NCI-H526 (cell line): ENCODE results near the gene DHRS2.
"Not testable (repeated sequence)": the region's sequence is repeated elsewhere in the genome, so short reads cannot be mapped to it uniquely, and the experiment has no call there.

Experiments used
- DNase-seq, 2 experiments: peaks; one replicate each; lab custom pipeline; 2025; lab: John Stamatoyannopoulos, UW

DHRS2 gene

DNA sequence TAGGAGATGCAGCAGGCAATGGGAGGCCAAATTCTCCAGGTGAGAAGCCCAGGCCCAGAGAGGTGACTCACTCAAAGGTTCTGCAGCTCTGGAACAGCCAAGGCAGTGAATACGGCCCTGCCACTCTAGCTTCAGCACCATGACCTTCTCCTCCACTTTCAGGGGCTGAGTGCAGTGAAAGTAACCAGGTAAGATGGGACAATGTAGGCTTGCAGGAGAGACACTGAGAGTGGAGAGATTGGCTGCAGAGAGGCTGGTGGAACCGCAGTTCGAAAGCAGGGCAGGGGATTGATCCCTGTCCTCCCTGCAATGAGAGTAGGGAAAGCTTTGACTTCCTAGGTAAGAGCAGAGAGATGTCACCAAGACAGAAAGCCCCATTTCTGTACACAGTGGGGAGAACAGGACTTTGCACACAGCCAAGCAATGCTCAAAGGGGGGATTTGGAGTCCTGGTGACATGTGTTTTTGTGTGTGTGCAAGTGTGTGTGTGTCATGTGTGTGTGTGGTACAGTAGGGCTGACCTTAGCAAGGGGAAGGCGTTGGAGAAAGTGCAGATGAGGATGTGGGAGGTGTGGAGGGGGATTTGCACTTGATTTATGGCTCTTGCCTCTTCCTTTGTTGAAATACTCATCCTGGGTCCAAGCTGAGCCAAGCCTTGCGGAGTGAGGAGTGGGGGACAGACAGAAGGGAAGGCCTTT lies 12.7 kb downstream of the DHRS2 start:
- DNase-seq = no peak

- no peak for DNase-seq
These were observed 14.3 kb downstream of the DHRS2 start for GRCh38 chr14:23650506-23650905.

GRCh38 chr14:23653051-23653450 lies 16.9 kb downstream of the DHRS2 start:
- DNase-seq = no peak

- DNase-seq = no peak
These were observed 18.1 kb downstream of the DHRS2 start for GRCh38 chr14:23654231-23654630.

DNA sequence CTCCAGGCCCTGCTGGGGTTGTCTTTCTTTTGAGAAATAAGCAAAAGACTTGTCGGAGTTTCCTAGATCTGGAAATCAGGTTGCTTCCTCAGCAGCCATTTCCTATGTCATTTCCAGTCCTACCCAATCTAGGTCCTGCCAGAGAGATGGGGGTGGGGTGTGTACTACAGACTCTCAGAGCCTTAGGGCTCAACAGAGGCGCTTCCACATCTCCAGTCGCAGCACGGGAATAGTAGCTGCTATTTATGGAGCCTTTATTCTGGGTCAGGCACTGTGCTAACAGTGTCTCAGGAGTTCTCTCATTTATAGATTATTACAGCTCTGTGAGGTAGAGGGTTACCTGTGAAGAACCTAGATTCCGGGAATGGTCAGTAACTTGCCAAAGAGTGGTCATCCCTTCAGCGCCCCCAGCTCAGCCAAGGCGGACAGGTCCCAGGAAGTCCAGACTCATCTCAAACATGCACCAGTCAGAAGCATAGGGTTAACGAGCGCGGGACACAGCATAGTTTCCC lies 21.9 kb downstream of the DHRS2 start:
- no peak for DNase-seq

DNA sequence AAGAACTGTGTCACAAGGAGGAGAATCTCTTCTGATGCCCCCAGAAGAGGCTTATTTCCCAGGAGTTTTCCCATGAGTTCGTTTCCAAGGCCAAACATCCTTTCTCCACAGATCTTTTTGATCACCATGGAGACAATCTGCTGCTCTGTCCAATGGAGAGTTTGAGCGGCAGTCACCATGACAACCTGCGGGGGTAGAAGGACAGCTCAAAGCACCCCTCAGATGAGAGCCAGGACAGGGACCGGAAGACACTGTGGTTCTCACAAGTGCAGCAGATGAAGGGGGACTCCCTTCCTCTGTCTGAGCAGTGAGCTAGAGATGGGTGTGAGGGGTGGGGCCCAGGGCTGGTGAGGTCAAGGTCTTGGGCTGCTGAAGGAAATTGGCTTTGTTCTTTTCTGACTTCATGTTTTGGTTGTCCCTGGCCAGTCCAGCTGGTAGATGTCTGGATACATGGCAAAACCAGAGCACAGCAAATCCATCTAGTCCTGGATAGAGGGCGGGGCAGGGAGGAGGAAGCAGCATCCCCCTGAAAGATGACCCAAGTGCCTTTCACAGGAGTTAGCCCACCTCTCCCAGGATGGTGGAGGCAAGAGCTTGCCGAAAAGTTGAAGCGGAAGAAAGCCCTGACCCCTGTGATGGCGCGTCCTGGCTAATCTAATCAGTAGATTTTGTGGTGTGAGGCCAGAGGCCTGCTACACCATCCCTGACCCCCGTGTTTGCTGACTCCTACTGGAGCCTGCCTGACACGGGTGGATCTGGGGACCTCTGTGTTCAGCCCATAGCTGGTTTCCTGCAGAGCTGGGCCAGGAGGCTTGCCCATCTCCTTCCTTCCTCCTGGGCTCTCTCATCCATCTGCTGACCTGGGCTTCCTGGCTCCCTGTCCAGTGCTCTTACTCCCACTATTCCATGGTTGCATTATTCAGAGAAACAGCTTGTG lies 24.4 kb downstream of the DHRS2 start:
- DNase-seq = no peak

DNA sequence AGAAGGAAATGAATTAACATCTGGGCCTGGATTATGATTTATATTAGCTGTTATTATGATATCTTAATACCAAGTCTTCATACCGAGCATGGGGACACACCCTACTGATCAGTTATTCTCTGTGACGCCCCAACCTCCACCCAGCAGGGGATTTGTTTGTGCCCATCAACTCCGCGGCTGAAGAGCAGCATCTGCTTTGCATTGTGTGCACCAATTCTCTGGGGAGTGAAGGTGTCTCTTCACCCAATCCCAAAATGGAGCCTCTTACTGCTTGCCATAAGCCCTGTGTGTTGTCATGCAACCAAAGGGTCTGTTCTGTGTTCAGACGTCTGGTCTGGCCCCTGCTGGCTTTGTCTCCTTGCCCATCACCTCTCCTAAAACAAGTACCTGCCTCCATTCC lies 25.4 kb downstream of the DHRS2 start:
- DNase-seq = peak; percentile 36 to 72

DNA sequence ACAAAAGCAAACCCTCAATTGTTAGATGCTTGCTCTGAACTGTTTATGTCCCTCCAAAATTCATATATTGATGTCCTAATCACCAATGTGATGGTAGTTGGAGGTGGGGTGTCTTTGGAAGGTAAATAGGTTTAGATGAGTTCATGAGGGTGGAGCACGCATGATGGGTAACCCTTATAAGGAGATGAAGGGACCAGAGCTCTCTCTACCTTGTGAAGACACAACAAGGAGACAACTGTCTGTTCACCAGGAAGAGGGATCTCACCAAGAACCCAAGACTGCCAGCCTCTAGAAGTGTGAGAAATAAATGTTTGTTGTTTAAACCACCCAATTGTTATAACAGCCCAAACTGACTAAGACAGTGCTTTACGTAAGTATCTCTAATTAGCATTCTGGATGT lies 27.0 kb downstream of the DHRS2 start:
- no peak for DNase-seq

DNA sequence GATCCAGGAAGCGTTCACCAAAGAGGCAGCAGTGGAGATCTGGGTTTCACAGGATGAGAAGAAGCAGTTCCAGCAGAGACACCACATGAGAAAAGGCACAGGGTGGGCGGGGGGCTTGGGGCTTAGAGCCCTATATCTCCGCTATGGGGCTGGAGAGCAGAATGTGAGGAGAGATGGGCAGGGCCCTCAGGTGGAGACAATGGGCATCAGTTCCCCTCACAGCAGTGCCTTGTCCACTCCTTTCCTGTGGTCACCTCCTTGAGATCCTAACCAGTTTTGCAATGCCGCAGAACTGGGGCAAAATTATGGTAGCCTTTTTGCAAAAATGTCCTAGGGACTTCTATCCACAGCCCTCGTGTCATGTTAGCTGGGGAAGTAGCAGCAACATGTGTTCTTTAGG lies 27.5 kb downstream of the DHRS2 start:
- no peak for DNase-seq

GRCh38 chr14:23664207-23664885 lies 28.2 kb downstream of the DHRS2 start:
- DNase-seq = peak in 1 of 2 experiments; percentile 16

DNA sequence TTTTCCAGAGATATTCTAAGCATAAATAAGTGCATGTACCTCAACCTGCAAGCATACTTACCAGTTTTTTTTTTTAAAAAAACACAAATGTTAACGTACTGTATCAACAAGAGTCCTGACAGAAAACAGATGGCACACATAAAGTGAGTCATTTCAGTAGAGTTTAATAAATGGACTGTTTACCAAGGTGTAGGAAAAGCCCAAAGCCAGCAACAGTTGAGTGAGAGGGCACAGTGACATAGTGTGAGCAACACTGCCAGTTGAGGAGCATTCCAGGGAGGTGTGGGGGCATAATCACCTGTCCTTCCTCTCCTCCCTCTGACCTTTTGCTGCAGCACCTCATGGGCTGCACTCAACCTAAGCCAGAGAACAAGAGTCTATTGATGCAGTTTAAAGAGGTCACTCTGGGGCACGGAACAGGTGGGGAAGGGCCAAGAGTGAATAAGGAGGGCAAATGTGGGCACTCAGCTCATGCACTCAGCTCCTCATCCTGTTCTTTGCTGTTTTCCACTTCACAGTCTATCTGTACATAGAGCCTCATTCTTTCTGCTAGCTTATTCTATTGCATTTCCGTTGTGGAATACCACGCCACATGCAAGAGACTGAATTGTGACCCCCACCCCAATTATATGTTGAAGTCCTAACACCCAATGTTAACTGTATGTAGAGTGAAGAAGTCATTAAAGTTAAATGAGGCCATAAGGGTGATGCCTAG lies 29.3 kb downstream of the DHRS2 start:
- no peak for DNase-seq

- DNase-seq = no peak
These were observed 31.0 kb downstream of the DHRS2 start for GRCh38 chr14:23667134-23667533.

DNA sequence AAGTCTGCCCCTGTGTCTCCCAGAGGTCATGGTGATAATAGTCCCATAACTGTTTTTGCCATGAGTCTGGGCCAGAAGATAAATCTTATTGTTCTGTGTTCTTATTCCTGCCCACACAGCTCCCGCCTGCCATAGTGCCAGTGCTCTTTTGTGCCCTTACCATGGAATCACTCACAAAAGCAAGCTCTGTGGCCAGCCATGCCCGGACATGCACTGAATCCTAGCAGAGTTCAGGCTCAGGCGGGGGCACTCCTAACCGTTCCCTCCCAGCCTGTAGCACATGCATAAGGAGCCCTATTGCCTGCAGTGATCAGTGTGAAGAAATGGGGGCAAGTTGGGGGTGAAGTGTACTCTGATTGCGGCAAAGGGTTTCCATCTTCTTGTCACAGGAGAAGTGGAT lies 33.3 kb downstream of the DHRS2 start:
- DNase-seq = no peak

DNA sequence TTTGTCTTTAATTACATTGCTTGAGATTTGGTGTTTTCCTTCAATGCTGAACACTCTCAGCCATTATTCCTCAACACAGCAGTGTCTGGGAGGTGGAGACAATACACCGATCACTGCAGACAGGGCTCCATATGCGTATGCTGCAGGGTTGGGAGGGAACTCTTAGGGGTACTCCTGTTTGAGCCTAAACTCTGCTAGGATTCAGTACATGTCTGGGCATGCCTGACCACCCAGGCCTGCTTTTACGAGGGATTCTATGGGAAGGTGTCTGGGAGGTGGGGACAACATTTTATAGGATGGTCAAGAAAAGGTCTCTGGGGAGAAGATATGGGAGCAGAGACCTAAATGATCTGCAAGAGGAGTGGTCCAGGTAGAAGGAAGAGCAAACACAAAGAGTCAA lies 34.3 kb downstream of the DHRS2 start:
- DNase-seq = no peak

GRCh38 chr14:23672200-23672599 lies 36.0 kb downstream of the DHRS2 start:
- DNase-seq = no peak

- no peak for DNase-seq
These were observed 39.2 kb downstream of the DHRS2 start for GRCh38 chr14:23675337-23675736.

DNA sequence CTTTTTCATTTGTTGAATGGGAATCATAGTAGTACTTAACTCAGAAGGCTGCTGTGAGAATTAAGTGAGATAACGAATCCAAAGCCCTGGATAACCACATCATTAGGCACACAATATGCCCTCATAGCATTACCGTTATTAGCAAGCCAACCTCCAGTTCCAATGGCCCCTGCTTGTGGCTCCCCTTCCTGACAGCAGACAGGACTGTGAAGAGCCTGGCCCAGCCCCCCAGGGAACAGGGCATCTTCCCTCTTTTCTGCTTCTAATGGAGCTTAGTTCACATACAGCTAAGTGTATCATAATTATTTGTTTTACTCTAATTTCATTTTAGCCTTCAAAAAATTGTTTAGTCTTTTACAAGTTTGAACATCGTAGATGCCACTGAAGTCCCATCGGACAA lies 39.7 kb downstream of the DHRS2 start:
- DNase-seq = no peak

DNA sequence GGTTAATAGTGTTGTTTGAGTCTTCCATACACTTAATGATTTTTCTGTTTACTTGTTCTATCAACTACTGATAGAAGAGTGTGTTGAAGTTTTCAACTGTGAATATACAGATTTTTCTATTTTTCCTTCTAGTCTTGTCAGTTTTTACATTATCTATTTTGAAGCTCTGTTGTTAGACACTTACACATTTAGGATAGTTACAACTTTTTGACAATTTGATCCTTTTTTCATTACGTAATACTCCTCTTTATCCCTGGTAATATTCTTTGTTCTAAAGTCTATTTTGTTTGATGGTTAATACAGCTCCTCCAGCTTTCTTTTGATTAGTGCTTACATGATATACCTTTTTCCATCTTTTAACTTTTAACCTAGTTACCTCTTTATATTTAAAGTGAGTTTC lies 45.2 kb downstream of the DHRS2 start:
- no peak for DNase-seq

- DNase-seq = not testable (repeated sequence)
These were observed 53.7 kb downstream of the DHRS2 start for GRCh38 chr14:23689709-23690514.

DNA sequence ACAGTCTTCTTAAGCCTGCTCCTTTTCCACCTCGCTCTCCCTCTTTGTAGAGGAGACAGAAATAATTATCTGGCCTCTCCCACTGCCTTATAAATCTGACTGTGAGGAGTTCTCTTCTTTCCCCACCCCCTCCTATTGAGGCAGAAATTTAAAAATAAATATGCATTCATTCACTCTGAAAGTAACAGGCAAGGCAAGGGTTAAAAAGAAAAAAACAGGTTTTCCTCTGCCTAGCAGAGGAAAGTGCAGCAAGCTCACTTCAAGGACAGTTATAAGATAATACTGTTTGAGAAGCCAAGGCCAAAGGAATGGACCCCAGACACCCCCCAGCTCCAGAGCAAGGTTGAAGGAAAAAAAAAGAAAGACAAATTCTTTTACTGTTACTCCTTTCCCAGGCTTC lies 56.3 kb downstream of the DHRS2 start:
- DNase-seq = no peak

GRCh38 chr14:23693252-23693775 lies 57.1 kb downstream of the DHRS2 start:
- no peak for DNase-seq
